Aorta (tissue), 5 donors: ENCODE results near the gene ARHGAP26. TPM values are rescaled to one million over a fixed set of nuclear protein-coding genes. Genes with fewer than 3 reads are reported as not detected.

Source experiments
- ATAC-seq: fragments of 200-7000 bp; cut with Tn5 transposase; one replicate; pipeline ENCODE4 v1.9.1; 2022; ENCODE audit warnings: moderate library complexity; ENCODE audit not compliant: low FRiP score
- DNase-seq, 2 donors: peaks; one replicate each; pipeline ENCODE4 v3.0.0-alpha.2; 2020
- H3K27ac ChIP-seq, 2 donors: one replicate each; pipeline ENCODE4 v1.5.1; 2013; ENCODE audit warnings: low read length in 2 of 2, mild to moderate bottlenecking in 2 of 2, moderate library complexity in 2 of 2, control low read depth in 1 of 2, inconsistent platforms in 1 of 2, low read depth in 1 of 2
- H3K27me3 ChIP-seq, 2 donors: one replicate each; pipeline ENCODE4 v1.6.1; 2013; ENCODE audit warnings: control low read depth in 1 of 2, low read length in 1 of 2, mild to moderate bottlenecking in 1 of 2, moderate library complexity in 1 of 2; ENCODE audit not compliant: insufficient read depth in 2 of 2, control insufficient read depth in 1 of 2
- H3K36me3 ChIP-seq, 2 donors: one replicate each; pipeline ENCODE4 v1.6.1; 2013; ENCODE audit warnings: control low read depth in 1 of 2, low read length in 1 of 2, mild to moderate bottlenecking in 1 of 2; ENCODE audit not compliant: insufficient read depth in 2 of 2, control insufficient read depth in 1 of 2
- H3K4me1 ChIP-seq, 2 donors: one replicate each; pipeline ENCODE4 v1.6.1; 2013; ENCODE audit warnings: low read length in 2 of 2, control low read depth in 1 of 2, mild to moderate bottlenecking in 1 of 2, moderate library complexity in 1 of 2; ENCODE audit not compliant: insufficient read depth in 2 of 2, control insufficient read depth in 1 of 2
- H3K4me3 ChIP-seq, 2 donors: one replicate each; pipeline ENCODE4 v1.5.1; 2013; ENCODE audit warnings: low read length in 2 of 2, control low read depth in 1 of 2, mild to moderate bottlenecking in 1 of 2
- H3K9me3 ChIP-seq: one replicate; pipeline ENCODE4 v1.6.1; 2013; ENCODE audit warnings: mild to moderate bottlenecking, low read length; ENCODE audit not compliant: control insufficient read depth
- WGBS, 2 donors: extraction: QIAGEN DNeasy Blood & Tissue Kit; methylation state at CpG; one replicate each; pipeline ENCODE4 v1.1.7; 2013; 5-methylcytosine and 5-hydroxymethylcytosine counted together
- intact Hi-C, 2 donors: fragments of 100-400 bp; cut with DNase I; formaldehyde crosslinking; loops; one replicate each; pipeline versions ENCODE4 v1.14.2 to v1.15.0; 2022
- polyA plus RNA-seq, 2 donors: library from polyadenylated mRNA; stranded (reverse); fragments of 200-250 nt; gene quantifications; one replicate each; pipeline ENCODE4 v1.2.3, GENCODE V29; 2013
- total RNA-seq, 2 donors: library from RNA; stranded (reverse); fragmentation: NEBNext Ultra II Directional; extraction: Animal tissue kit (Norgen Biotek cat#: 25700); gene quantifications; one replicate each; pipeline ENCODE4 v1.2.1, GENCODE V29; 2021
- donor health status: healthy with polysubstance abuse.
- donor health status: Bipolar disorder and iron deficiency.
- donor health status: DM: no; HTN: no; CAD: no.
- donor health status: DM: no; HTN: no; CAD: no.
- donor health status: DM: yes; HTN: yes; CAD: no.

ARHGAP26 gene
- total and polyA plus RNA-seq, 4 donors: 4.5 to 70.7 (median 29.6) TPM

GRCh38 chr5:142819292-142819691, 49.1 kb downstream of the ARHGAP26 start:
- DNase-seq (no peak), ATAC-seq (no peak)
- Histone ChIP-seq H3K27me3 (no peaks in the 10 kb centered on the region), H3K4me3 (no peak overlapping the region), H3K36me3 (no peaks in the 10 kb centered on the region), H3K9me3 (no peaks in the 10 kb centered on the region), H3K4me1 (peaks cover 2 to 5% of the 10 kb centered on the region in 2 donors), H3K27ac (no peak overlapping the region)
- intact Hi-C loops: loop anchor here in 1 of 2 donors (5.0 kb wide), 1 partner anchor 47 kb away; the partner anchor contains the start of gene ARHGAP26

DNA sequence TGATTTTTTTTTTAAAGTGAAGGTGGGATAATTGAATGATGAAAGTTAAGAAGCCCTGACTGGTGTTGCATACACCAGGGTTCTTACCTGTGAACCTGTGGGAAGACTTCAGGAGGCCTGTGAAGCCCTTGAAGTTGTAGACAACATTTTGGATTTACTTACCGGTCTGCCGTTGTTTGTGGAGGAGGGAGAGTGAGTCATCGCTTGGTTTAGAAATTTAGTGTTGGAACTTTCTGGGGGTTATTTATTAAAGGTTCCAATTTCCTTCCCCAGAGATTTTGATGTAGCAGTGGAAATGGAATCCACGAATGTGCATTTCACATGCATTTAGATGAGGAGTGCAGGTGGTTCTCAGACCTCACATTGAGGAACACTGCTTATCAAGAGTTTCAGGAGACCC, 49.6 kb downstream of the ARHGAP26 start:
- no peaks in the 10 kb centered on the region for H3K27me3 ChIP-seq
- 24 to 31% methylated on average over 4 of the region's 4 CpGs for WGBS, 2 donors
- no peaks in the 10 kb centered on the region for H3K36me3 ChIP-seq
- DNase-seq: no peak
- intact Hi-C loops: loop anchor here in 1 of 2 donors (5.0 kb wide), 1 partner anchor 48 kb away; the partner anchor contains the start of gene ARHGAP26
- no peak for ATAC-seq
- no peak overlapping the region for H3K4me3 ChIP-seq
- peaks cover 2 to 5% of the 10 kb centered on the region in 2 donors for H3K4me1 ChIP-seq
- H3K27ac ChIP-seq: no peak overlapping the region
- H3K9me3 ChIP-seq: no peaks in the 10 kb centered on the region

DNA sequence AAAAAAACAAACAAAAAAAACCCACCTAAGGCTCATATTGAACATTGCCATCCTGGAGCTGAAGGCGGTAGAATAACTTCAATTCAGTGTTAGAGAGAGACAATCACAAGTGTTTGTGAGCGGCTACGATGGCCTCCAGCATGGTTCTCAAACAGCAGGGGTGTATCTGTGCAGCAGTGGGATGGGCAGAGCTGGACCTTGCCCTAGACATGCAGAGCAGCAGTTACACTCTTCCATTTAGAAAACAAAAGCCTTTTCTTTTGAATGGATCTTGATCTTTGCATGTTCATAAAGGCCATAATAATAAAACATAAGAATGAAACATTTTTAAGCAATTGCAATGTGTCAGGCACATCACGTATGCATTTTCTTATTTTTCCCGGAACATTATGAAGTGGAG, 50.3 kb downstream of the ARHGAP26 start:
- 95 to 97% methylated on average over 5 of the region's 5 CpGs for WGBS, 2 donors
- Histone ChIP-seq H3K27ac (no peak overlapping the region), H3K4me3 (no peak overlapping the region), H3K9me3 (no peaks in the 10 kb centered on the region), H3K4me1 (peaks cover 2 to 5% of the 10 kb centered on the region in 2 donors), H3K36me3 (no peaks in the 10 kb centered on the region), H3K27me3 (no peaks in the 10 kb centered on the region)
- intact Hi-C loops: no loop called here
- DNase-seq (no peak), ATAC-seq (no peak)

DNA sequence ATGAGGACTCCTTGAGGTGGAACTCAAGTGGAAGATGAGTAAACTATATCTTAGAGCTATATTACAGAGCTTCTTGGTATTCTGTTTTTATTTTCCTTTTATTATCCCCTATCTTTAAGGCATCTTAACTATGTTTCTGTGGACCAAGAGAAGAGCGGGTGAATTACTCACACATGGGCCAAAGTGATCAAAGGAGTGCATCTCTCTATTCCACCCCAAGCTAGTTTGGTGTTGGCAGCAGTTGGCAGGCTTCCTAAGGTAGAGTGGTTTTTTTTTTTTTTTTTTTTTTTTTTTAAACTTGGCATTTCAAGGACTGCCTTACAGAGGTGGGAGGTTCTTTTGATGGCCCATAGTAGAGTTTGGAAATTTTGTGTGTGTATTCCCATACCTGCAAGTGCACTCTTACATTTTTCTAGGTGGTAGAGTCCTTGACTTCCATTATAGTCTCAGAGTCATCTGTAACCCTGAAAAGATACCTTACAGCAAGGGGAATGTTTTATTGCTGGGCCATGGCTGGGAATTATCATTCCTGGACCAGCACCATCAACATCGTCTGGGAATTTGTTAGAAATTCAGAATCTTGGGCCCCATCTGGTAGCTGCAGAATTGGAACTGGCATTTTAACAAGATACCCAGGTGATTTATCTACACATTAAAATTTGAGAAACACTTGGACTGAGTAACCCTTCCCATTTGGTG, 51.0 kb downstream of the ARHGAP26 start:
- intact Hi-C loops: no loop called here
- DNase-seq: no peak
- Histone ChIP-seq H3K36me3 (no peaks in the 10 kb centered on the region), H3K4me3 (no peak overlapping the region), H3K27ac (no peak overlapping the region), H3K9me3 (no peaks in the 10 kb centered on the region), H3K27me3 (no peaks in the 10 kb centered on the region), H3K4me1 (peaks cover 2 to 11% of the 10 kb centered on the region in 2 donors)
- WGBS, 2 donors: 94 to 95% methylated on average over 2 of the region's 2 CpGs
- ATAC-seq: no peak

GRCh38 chr5:142821733-142822487, 51.7 kb downstream of the ARHGAP26 start:
- WGBS, 2 donors: 66 to 72% methylated on average over 3 of the region's 3 CpGs

GRCh38 chr5:142823126-142823525, 52.9 kb downstream of the ARHGAP26 start:
- no peaks in the 10 kb centered on the region for H3K27me3 ChIP-seq
- no peaks in the 10 kb centered on the region for H3K9me3 ChIP-seq
- no peak overlapping the region for H3K27ac ChIP-seq
- H3K4me1 ChIP-seq: peaks cover 3 to 7% of the 10 kb centered on the region in 2 donors
- intact Hi-C loops: no loop called here
- no peak for DNase-seq
- no peak for ATAC-seq
- WGBS, 2 donors: 61 to 67% methylated on average over 2 of the region's 2 CpGs
- H3K4me3 ChIP-seq: no peak overlapping the region
- no peaks in the 10 kb centered on the region for H3K36me3 ChIP-seq

More at GRCh38 chr5:142821733-142822487, 51.7 kb downstream of the ARHGAP26 start:
- Histone ChIP-seq H3K27me3 (no peaks in the 10 kb centered on the region), H3K27ac (no peak overlapping the region), H3K4me3 (no peak overlapping the region), H3K4me1 (peaks cover 4 to 12% of the 10 kb centered on the region in 2 donors), H3K36me3 (no peaks in the 10 kb centered on the region), H3K9me3 (no peaks in the 10 kb centered on the region)
- intact Hi-C loops: no loop called here
- ATAC-seq: no peak
- DNase-seq: no peak

DNA sequence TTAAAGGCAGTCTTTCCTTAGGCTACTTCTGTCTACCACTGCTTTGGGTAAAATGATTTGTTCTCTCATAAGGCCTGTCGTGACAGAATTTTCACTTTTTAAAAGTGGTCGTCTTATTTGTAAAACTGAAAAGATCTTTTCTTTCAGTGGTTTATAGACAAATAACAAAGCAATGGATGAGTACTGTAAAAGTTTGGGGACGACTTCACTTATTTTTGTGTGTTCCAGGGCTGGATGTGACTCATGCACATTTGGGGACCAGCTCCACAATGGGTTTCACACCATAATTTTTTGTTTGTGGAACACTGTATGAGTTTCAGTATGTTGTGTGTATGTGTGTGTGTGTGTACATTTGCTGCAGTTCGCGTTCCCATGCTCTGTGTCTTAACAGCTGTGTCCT, 53.6 kb downstream of the ARHGAP26 start:
- Histone ChIP-seq H3K9me3 (no peaks in the 10 kb centered on the region), H3K27me3 (no peaks in the 10 kb centered on the region), H3K4me3 (no peak overlapping the region), H3K4me1 (peaks cover 2 to 7% of the 10 kb centered on the region in 2 donors), H3K27ac (no peak overlapping the region), H3K36me3 (no peaks in the 10 kb centered on the region)
- whole genome bisulfite sequencing, 2 donors: 82% methylated on average over 5 of the region's 5 CpGs
- ATAC-seq: no peak
- intact Hi-C loops: no loop called here
- no peak for DNase-seq

DNA sequence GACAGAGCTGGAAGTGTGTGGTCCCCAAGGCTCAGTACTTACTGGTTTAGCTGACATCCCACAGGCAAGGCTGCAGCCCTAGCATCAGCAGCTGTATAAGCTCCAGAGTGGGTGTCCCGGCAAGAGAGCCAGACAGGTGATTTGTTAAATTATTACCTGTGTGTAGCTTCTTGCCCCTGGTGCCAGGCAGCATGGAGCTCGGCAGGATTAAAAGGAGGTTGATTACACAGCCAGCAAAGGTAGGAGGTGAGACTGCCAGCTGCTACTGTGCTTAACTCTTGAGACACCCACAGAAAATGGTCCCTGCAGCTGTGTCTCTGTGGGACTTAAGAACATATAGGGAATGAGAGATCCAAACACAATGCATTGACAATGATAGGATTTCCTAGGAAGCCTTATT, 54.2 kb downstream of the ARHGAP26 start:
- Histone ChIP-seq H3K4me1 (peaks cover 2 to 7% of the 10 kb centered on the region in 2 donors), H3K36me3 (no peaks in the 10 kb centered on the region), H3K4me3 (no peak overlapping the region), H3K27me3 (no peaks in the 10 kb centered on the region), H3K27ac (no peak overlapping the region), H3K9me3 (no peaks in the 10 kb centered on the region)
- intact Hi-C loops: no loop called here
- DNase-seq (no peak), ATAC-seq (no peak)
- 78 to 85% methylated on average over 2 of the region's 2 CpGs for WGBS, 2 donors
